HG03442 (cell line): Measurements from ENCODE around the gene SGSM2.

Experiments used
- ATAC-seq: cut with Tn5 transposase; IDR thresholded peaks from one replicate; pipeline ENCODE4 v1.9.1; 2021; ENCODE audit warnings: mild to moderate bottlenecking, moderate library complexity; ENCODE audit not compliant: unreplicated experiment

The SGSM2 gene

DNA sequence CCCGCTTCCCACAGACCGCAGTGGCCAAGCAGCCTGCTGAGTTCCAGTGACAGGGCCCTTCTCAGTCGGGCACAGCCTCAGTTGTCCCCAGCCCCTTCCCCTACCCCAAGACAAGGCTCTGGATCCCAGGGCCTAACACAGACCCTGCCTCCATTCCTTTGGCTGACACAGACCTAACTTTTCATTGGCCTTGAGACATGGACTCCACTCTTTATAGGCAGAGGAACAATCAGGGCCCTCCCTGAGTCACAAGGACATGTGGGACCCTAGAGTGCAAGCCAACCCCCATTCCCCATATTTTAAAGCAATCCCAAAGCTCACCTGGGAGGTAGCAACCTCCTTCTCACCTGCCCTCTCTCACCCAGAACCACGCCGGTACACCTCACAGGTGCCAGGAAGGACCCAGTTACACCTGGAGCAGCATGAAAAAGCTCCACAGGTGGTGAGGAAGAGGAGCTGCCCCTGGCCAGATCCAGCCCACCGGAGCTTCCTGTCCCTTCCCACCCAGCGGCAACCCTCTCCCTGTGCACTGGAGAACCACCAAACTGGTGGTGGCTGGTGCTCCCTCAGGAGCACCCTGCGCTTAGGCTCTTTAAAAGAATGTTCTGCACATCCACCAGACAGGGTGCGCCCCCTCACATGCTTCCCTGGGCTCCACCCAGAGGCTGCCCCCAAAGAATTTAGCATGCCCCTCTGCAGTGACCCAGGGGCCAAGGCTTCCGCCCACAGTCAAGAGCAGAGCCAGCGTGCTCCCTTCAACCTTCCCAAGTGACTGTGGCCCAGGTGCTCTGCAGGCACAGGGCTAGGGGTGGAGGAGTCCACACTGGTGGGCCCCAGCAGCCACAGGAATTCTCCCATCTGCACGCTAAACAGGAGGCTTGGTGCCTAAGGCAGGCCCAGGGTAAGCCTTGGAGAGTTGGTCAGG is 60.2 kb downstream of the SGSM2 start:
- no peak for ATAC-seq

DNA sequence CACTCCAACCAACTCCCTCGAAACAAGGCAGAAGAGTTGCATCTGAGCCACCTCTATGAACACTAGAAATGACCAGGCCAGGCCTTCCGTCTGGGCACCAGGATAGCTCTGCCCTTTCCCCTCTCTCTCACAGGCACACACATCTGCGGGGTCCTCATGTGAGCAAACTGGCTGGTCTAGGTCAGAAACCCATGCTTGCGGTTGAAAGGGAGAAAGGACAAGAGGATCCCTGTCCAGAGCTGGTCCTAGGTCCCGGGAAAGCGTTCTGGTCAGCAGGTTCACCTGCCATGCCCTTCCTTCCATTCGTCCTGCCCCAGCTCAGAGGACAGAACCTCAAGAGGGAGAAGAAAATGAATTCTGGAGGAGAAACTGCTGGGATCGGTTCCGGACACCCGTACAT is 60.9 kb downstream of the SGSM2 start:
- no peak for ATAC-seq

DNA sequence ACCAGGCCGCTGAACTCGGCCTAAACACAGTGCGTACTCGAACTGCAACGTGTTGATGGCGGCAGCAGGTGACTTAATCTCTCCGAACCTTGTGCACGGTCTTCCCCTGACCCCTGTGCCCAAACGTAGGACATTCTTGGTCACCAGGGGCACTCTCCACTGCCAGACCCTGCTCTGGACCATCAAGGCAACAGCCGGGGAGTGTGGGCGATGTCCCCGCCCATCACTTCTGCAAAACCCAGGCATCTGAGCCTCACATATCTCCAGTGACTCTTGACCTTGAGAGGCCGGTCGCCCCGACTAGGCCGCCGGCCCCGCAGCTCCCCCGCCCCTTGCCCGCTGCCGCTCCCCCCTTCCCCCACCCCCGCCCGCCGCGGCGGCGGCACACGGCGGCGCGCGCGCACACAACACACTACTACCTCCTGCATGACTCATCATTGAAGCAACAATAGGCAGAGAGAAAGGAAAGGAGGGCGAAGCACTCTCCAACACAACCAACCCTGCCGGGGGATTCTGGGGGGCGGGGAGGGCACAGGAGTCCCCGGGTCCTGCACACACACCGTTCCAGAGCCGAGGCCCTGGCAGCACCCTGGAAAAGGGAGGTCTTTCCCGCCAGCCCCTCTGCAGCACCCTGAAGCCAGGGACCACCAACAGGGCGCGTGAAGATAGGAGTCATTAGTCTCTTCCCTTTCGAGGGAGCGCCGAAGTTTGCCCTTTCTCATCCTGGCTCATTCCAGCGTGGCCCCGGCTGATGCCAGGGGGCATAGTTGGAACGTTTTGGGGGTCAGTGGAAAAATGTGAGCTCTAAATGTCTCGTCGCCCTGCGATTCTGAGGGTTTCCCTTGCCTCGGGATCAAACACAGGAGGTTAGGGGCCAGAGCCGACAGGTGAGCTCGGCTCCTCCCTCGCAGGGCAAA is 61.6 kb downstream of the SGSM2 start:
- ATAC-seq = no peak

DNA sequence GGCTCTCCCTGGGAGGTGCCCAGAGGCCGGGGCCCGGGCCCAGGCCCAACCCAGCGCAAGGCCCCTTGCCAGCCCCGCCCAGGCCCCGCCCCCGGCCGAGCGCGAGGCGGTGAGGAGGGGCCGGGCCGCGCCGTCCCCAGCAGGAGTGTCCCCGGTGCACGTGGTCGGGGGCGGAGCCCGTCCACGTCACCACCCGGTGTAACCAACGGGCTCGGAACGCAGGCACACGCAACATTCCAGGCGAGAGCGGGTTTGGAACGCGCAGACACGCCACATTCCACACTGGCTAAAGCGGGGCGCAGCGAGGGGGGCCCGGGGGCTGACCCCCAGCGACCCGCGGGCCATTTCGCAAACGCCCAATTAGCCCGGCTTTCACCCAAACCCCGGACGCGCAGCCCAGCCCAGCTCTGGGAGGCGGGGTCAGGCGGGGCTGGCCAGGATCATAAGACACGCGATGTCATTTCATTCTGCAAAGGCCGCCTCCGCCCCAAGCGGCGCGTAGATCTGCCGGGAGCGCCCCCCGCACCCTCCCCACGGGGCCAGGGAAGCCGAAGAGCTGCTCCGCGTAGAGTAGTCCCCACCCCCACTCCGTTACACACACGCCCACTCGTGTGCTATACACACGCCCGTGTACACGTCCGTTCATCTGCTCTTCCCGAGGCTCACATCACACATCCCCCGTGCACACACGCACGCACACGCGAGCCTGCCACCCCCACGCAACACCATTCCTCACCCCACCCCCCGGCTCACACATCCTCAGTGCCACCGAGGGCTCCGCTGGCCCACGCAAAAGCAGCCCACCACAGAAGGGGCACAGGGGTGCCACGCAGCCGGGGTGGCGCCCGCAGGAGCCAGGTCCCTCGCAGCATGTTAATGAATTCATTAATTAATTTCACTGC is 62.5 kb downstream of the SGSM2 start:
- peak; percentile 28 for ATAC-seq

DNA sequence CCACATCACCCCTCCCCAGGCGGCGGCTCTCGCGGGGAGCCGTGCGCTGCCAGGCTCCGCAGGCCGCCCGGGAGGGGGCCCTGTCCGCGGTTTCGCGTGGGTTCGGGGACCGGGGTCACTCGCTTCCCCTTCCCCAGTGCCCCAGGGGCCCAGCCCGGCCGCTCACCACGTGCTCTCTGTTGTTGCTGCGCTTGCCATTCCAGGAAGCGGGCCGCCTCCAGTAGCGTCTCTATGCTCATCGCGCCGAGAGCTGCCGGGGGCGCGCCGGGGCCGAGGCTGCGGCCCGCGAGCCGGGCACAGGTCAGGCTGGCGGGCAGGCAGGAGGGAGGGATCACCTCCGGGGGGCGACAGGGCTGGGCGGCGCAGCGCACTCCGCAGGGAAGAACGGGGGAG is 63.2 kb downstream of the SGSM2 start:
- no peak for ATAC-seq

DNA sequence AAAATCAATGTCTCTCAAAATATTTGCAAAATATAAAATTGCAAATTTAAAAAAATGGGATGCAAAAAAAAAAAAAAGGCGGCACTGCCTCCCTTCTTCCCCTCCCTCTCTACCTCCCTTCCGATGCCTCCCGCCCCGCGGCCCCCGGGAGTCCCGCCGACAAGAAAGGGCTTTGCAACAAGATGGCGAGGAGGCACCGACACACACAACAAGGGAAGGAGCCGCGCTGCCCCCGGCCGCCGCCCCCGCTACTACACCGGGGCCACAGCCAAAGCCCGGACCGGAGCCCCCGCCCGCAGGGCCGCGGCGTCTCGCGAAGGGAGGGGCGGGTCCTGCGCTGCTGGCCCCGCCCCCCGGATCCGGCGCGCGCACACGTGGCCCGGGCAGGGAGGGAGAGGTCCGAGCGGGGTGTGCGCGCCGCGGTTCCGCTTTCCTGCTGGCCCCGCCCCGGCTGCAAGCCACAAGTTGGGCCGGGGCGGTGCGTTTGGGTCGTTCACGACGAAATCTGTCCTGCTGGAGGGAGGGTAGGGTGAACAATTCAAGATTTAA is 63.6 kb downstream of the SGSM2 start, which contains the start of gene MNT:
TSS of gene MNT (minus strand) at position 184 of the 549 bp plus-strand sequence. CDS start 348 bp downstream, outside the sequence.
- peak; percentile 30 for ATAC-seq

DNA sequence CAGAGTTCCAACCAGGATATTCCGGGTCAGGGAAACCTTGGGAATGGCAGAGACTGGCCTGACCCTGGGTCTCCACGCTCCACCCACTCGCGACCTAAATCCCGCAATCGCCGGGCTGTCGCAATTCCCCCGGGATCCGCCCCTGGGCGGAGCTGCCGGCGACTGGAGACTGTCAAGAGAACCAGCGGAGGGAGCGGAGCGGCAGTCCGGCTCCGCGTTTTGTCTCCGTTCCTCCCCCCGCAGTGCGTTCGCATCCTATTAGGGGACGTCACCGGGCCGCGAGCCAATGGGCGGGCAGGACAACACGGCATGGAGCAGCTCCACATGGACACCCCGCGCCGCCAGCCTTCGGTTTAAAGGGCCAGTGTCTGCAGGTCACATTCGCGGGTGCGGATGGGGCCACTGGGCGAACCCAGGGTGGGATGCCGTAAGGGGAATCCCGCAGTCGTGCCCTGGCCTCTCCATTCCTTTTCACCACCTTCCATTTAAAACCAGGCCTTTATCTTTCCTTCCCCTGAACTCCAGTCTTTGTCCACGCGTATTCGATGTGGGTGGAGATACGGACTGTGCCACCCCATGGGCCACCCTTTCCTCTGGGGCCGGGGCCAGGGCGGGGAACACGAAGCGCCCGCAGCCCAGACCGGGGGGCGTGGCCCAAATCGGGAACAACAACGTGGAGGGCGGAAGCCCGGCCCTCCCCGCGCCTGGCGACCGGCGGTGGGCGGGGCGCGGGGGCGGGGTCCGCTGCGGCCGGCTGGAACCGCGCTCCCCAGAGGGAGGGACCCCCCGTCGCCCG is 64.3 kb downstream of the SGSM2 start:
- ATAC-seq = peak; percentile 45

DNA sequence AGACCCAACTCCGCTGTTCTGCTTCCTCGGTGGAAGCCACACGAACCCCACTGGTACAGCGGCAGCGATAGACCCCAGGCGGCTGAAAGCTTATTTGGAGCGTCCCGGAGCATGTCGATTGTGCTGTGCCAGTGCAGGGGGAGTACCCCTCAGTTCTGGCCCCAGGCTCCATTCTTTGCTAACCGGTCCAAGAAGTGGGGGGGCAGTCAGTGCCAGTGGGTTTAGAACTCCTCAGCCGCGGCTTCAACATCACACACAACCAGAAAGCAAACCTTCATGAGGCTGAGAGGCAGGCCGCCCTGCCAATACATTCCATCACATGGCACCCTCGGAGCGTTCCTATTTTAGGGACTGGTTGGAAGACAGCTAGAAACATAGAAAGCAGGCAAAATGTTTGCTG is 65.2 kb downstream of the SGSM2 start:
- ATAC-seq = no peak

DNA sequence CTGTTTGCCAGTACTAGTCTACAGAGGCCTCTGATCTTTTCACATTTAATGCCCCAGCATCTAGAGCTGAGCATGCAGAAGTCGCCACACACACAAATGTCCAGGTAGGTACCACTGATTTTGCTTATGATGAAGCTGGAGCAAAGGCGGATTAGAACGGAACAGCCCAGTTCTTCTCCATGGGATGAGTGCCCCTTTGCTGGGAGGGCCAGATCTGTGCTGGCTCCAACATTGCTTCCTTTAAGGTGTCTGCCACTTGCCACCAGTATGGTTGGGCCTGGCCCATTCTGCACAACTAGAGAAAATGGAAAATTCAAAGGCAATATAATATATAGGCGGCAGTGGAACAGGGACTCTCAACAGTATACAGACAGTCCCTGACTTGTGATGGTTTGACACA is 65.7 kb downstream of the SGSM2 start:
- no peak for ATAC-seq

DNA sequence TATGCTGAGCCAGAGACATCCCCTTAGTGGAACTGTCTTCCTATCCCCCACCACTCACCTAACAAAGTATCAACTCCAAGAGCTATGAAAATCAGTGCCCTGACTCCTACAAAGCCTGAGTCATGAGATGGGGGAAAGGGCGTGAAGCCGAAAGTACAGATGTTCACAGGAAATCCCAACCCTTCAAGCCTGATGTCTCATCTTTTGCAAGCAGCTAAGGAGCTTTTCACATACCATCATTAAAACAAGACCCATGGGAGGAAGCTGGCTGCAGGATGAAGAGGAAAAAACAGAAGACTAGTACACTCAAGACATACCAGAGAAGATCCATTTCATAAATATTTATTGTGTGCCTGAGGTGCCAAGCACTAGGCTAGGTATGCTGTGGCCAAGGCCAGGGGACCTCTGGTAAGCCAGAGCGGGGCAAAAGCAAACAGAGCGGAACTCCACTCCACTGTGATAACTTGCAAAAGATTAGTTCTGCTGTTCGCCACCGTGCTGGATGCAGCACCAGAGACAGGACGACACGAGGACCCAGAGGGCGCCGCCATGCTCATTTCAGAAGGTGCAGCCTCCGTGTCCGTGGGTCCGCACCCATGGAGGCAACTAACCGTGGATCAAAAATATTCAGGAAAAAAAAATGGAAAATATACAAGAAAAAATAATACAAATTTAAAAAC is 68.1 kb downstream of the SGSM2 start:
- no peak for ATAC-seq

DNA sequence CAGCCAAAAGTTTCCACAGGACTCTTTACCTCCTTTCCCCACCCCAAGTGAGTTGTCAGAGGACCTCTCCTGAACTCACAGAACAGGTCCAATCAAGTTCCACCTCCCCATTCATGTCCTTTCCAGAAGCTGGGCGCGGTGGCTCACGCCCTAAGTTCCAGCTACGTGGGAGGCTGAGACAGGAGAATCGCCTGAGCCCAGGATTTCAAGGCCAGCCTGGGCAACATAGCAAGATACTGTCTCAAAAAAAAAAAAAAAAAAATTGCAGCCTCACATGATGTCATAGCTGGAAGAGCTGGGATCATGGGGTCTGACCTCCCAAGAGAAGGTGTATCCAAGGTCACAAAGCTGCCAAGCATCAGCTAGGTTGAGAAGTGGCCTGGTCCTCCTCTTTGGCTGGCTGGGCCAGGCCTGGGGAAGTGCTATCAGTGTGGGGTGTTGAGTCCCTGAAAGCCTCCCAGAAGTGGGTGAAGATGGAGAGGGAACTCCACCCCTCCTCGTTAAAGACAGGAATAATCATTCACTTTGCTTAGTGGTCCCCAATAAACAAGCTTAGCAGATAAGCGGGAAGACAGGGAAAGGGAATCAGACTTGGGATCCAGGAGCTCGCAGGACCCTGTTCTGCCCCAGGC is 69.1 kb downstream of the SGSM2 start:
- no peak for ATAC-seq

DNA sequence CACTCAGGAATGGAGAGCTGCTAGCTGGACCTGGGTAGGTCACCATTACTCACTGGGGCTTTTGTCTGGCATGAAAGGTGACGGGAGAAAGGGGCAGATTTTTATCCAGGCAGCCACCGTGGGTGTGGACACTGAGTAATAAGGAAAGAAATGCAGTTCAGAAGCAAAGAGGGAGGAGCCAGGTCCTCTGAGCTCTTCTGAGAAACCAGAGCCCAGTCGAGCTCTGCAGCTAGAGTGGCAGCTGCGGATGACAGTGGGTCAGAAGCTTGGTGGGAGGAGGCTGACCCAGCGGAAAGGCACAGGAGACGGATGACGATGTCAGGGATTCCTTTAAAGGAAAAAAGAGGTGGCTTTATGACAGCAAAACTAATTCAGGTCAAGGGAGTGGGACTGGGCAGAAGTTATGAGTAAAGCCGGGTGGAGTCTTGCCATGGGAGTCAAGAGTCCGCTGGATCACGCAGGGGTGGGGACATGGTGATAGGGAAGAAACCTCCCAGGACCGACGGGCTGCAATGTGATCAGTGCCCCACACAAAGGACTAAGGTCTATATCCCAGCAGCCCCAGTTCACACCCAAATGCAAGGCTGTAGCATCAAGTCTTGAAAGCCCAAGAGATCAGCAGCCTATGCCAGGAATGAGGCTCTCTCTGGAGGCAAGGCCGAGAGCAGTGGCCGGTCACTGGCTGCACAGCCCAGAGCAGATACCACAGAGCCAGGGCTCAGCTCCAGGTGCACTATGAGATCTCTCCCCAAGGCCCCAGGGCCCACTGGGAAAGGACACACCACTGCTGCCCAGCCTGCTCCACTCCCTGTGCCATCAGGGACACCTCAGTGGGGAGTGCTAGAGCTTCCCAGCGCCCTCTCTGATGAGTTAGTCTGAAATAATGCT is 69.8 kb downstream of the SGSM2 start:
- ATAC-seq = no peak

DNA sequence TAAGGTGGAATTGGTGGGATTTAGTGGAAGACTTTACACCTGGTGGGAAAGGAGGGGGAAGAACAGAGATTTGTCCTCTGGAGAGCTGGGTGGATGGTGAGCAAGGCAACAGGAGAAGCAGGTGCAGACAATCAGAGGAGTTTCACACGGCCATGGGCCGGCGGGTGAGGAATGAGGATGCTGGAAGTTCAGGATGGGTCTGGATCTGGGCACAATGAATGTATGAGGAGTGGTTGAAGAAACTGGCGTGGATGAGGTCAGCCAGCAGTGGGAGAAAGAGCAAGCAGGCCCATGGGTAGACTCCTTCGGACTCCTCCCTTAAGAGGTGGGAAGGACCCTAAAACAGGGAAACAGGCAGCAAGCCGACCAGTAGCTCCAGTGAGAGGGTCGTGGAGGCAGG is 73.7 kb downstream of the SGSM2 start:
- ATAC-seq = no peak

DNA sequence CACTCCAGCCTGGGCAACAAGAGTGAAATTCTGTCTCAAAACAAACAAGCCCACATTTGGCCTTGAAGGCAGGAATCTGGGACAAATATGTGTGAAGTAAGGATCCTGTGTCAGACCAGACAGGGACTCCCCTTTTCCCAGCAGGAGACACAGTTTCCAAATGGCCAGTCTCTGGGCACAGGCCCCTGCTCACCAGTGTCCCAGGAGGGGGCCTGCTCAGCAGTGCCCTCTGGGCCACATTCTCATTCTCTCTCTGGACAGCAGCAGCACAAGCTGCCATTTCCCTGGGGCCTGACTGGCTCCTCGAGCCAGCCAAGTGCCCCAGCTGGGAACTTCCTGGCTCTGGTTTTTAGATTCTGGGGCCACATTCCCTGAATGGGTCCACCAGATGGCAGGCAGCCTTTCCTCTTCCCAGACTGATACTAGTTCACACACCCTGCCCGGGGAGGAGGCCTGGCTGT is 75.3 kb downstream of the SGSM2 start:
- no peak for ATAC-seq

DNA sequence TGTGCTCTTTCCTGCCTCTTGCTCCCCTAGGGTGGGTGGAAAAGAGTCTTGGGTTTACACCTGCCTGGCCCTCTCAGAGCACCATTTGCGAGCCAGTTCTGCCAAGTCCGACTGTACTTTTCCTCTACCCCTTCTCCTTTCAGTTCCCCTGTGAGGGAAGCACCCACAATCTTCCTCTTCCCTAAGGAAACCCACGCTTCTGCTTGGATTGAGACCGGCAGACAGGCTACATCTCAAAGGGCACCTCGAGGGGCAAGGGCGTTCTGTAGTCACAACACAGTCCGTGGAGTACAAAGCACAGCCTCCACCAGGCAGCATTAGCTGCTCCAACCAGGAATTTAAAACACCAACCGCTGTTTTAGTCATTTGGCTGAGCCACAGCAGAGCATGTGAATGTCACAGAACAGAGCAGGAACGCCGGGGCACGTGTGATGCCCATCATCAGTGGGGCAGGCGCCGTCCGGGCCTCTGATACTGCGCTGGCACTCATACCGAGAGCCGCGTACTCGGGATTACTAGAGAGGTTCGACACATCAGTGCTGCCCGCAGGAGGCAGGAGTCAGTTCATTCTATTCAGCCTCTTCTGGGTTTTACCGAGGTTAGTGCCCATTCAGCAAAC is 77.3 kb downstream of the SGSM2 start:
- no peak for ATAC-seq

DNA sequence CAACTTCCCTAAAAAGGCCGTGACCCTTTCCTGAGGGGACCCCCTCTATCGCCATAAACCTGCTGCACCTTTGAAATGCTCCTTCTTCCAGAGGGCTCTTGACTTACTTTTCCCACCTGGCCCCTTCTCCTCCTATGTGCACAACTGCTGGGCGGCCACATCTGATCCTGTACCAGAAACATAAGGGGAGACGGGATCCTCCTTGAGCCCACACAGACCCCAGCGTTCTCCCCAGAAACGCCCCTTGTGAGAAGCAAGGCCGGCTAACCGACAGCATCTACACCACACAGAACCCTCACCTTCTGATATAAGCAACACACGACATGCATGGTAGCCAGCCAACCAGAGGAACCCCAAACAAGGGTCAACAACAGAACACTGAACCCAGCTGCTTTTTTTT is 77.8 kb downstream of the SGSM2 start:
- ATAC-seq = no peak
